Effector memory CD8-positive, alpha-beta T cell (primary cell): ENCODE measurements around the gene TTLL6.

Experiments used
- ATAC-seq: fragments of 150-1000 bp; cut with Tn5 transposase; replicated peaks from 2 replicates; pipeline ENCODE4 v1.10.0; 2021; ENCODE audit warnings: mild to moderate bottlenecking, moderate library complexity
- DNase-seq, 3 experiments: peaks; one replicate each; pipeline ENCODE4 v3.0.0; 2021
- H3K27ac Mint-ChIP-seq, 2 donors: one replicate each; pipeline ENCODE4 v1.8.0; 2022; ENCODE audit warnings: mild to moderate bottlenecking in 2 of 2, mixed read lengths in 2 of 2, moderate library complexity in 2 of 2
- H3K27me3 Mint-ChIP-seq, 2 donors: one replicate each; pipeline ENCODE4 v1.8.0; 2022; ENCODE audit warnings: mixed read lengths in 2 of 2
- H3K36me3 Mint-ChIP-seq: one replicate; pipeline ENCODE4 v1.8.0; 2022; ENCODE audit warnings: mild to moderate bottlenecking, moderate library complexity, mixed read lengths; ENCODE audit not compliant: insufficient read depth
- H3K4me1 Mint-ChIP-seq, 2 donors: one replicate each; pipeline ENCODE4 v1.8.0; 2022; ENCODE audit warnings: low read depth in 2 of 2, mixed read lengths in 2 of 2
- H3K4me3 Mint-ChIP-seq, 2 donors: one replicate each; pipeline ENCODE4 v1.8.0; 2022; ENCODE audit warnings: mild to moderate bottlenecking in 2 of 2, mixed read lengths in 2 of 2, moderate library complexity in 2 of 2
- H3K9me3 Mint-ChIP-seq, 2 donors: one replicate each; pipeline ENCODE4 v1.8.0; 2022; ENCODE audit warnings: mixed read lengths in 2 of 2

The TTLL6 gene

DNA sequence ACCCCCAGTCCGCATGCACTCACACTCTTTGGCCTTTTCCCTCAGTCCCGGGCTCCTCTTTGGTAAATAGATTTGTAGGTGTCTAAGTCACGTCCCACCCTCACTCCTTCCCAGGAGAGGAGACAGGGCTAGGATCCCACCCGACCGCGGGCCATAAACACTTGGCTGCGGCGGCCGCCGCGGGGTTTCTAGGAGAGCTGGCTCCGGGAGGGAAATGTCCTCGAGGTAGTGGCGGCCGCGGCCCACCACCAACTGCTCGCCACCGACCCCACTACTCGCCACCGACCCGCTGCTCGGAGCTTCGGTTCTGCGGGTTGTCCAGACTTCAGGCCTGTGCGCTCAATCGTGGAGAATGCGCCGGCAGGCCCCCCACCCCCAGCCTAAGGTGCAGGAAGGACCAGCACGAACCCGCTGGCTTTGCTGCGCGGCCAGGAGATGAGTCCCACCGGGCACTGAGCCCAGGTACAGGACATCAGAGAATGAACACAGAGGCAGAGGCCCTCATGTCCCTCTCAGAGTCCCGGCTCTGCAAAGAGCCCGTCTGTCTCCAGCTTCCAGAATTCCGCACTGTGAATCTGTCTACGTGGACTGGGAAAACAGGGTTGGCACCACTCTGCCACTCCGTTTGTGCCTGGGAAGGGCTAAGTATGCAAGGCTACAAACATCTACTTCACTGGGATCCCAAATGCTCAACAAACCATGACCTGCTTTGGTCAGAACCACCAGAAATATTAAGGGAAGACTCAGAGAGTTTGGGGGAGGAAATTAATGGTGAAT is 91.6 kb downstream of the TTLL6 start:
- ATAC-seq, result peak; percentile 31
- Mint-ChIP-seq H3K9me3 (no peaks in the 10 kb centered on the region), H3K36me3 (peaks cover 37% of the 10 kb centered on the region), H3K27ac (peak overlapping the region in 1 of 2 donors; percentile 49), H3K27me3 (peaks cover 96 to 100% of the 10 kb centered on the region in 2 donors), H3K4me1 (peaks cover 31 to 38% of the 10 kb centered on the region in 2 donors), H3K4me3 (peak overlapping the region; percentile 65 to 76)
- DNase-seq, result no peak

DNA sequence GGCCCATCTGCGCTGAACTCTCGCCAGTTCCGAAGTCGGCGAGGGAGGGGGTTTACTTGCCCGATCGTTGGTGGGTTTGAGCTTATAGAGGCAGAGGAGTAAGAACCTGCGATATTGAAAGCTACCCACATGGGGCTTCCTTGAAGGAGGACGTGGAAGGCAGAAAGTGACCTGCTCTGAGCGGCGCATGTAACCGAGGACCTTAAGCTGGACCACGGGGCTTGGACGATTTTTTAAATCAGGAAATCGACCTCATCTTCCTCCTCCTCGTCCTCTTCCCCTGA is 92.1 kb downstream of the TTLL6 start:
- Mint-ChIP-seq H3K4me1 (peaks cover 31 to 38% of the 10 kb centered on the region in 2 donors), H3K4me3 (peak overlapping the region; percentile 65 to 76), H3K27ac (peak overlapping the region in 1 of 2 donors; percentile 49), H3K27me3 (peaks cover 96 to 100% of the 10 kb centered on the region in 2 donors), H3K9me3 (no peaks in the 10 kb centered on the region), H3K36me3 (peaks cover 41% of the 10 kb centered on the region)
- ATAC-seq (no peak), DNase-seq (no peak)

DNA sequence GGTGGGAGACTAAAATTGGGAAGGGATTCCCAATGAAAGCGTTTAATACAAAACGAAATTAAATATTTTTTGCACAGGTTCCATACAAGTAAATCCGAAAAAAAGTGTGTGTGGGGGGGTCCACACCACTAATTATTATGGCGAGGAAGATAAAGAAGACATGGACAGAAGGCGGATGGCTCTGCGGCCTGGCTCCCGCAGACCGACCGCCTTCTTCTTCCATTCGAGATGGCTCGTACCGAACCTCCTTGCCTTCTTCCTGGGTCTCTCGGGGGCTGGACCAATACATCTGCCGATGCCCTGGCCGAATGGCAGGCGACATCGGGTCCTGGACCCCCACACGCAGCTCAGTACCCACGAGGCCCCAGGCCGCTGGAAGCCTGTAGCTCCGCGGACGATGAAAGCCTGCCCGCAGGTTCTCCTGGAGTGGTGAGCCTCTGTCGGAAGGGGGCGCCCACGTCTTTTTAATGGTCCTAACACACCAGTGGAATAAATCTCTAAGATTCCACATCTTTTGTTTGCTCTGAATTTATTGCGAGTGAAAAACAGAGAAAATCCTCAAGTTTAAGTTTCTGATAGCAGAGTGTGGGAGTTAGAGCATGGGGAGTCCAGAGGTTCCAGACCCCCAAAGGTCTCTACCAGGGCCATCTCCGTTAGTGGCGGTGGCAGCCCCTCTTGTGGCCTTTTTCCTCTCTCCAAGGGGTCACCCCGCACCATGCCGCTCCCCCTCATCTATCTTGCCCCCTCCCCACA is 92.6 kb downstream of the TTLL6 start:
- peak; percentile 69 to 75 (median 70) for DNase-seq
- peak overlapping the region in 1 of 2 donors; percentile 49 for H3K27ac Mint-ChIP-seq

DNA sequence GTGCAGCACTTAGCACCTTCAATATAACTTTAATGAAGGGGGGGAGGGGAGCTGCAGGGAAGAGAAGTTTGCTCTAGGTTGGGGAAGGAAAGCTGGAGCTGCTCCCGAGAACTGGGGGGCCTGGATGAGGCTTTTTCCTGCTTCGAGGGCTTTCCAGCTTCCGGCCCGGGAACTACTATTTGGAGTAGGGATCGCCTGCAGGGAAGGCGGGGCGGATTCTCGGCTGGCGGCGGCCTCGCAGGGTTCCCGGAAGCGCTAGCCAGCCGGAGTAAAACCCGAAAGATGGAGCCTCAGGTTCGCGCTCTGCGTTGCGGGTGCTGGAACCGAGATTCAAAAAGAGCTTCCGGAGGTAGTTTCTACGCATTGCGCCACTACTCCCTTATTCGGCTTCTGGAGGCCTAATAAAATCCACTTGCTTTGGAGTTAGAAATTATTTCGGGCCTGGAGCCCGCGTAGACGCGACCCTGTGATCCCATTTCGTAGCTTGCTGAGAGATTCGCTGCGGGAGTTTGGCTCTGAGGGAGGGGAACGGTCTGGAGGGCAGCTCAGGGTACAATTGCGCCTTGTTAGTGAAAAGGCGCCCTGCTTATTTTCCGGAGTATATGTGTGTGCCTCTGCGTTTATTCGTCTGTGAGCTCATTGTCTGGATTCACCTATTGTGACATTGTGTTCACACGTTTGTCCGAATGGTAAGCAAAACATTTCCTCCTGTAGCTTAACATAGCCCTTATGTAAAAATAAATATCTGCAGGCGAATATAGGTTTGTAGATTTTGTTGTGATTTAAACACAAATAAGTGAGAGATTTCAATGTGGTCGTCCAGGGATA is 93.4 kb downstream of the TTLL6 start:
- Mint-ChIP-seq H3K4me1 (peaks cover 22 to 32% of the 10 kb centered on the region in 2 donors), H3K4me3 (peak overlapping the region; percentile 65 to 76)
- ATAC-seq, result no peak

More for the DNA sequence above, 92.6 kb downstream of the TTLL6 start:
- H3K27me3 Mint-ChIP-seq, result peaks cover 95 to 100% of the 10 kb centered on the region in 2 donors
- no peaks in the 10 kb centered on the region for H3K9me3 Mint-ChIP-seq
- peaks cover 41% of the 10 kb centered on the region for H3K36me3 Mint-ChIP-seq
- H3K4me1 Mint-ChIP-seq, result peaks cover 29 to 36% of the 10 kb centered on the region in 2 donors
- H3K4me3 Mint-ChIP-seq, result peak overlapping the region; percentile 65 to 76
- no peak for ATAC-seq

DNA sequence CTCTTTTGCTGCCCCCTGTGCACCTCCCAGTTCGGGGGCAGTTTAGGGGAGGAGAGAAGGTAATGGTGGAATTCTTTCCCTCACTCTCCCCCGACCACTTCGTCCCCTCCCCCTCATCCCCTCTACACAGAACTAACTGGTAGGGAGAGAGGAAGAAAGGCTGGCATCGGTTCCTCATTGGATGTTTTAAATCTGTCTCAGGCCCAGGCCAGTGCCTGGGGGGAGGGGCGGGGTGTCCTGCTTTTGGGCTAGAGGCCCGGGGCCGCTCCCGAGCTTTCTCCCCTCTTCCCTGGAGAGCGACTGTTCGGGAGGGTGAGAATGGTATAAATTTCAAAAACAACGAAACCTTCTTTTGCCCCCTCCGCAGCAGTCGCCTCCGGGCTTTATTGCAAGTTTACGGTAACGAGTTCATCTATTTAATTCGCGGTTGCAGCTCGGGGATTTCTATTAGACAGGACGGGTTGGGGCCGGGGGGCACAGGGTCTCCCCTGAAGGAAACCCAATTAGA is 94.1 kb downstream of the TTLL6 start, which contains the start of gene PRAC2:
PRAC2 (plus strand) TSS at position 271 of the 508 bp plus-strand sequence. CDS start 1,226 bp downstream, outside the sequence.
- ATAC-seq, result no peak
- Mint-ChIP-seq H3K36me3 (peaks cover 38% of the 10 kb centered on the region), H3K9me3 (no peaks in the 10 kb centered on the region), H3K4me3 (peak within 1 kb of the TSS; percentile 65 to 76), H3K27me3 (peaks cover 94 to 100% of the 10 kb centered on the region in 2 donors), H3K4me1 (peaks cover 25 to 28% of the 10 kb centered on the region in 2 donors), H3K27ac (no peak within 1 kb of the TSS)
- DNase-seq, result no peak

More for the DNA sequence above, 93.4 kb downstream of the TTLL6 start:
- no peak for DNase-seq
- Mint-ChIP-seq H3K9me3 (no peaks in the 10 kb centered on the region), H3K36me3 (peaks cover 38% of the 10 kb centered on the region), H3K27me3 (peaks cover 94 to 100% of the 10 kb centered on the region in 2 donors), H3K27ac (no peak overlapping the region)

DNA sequence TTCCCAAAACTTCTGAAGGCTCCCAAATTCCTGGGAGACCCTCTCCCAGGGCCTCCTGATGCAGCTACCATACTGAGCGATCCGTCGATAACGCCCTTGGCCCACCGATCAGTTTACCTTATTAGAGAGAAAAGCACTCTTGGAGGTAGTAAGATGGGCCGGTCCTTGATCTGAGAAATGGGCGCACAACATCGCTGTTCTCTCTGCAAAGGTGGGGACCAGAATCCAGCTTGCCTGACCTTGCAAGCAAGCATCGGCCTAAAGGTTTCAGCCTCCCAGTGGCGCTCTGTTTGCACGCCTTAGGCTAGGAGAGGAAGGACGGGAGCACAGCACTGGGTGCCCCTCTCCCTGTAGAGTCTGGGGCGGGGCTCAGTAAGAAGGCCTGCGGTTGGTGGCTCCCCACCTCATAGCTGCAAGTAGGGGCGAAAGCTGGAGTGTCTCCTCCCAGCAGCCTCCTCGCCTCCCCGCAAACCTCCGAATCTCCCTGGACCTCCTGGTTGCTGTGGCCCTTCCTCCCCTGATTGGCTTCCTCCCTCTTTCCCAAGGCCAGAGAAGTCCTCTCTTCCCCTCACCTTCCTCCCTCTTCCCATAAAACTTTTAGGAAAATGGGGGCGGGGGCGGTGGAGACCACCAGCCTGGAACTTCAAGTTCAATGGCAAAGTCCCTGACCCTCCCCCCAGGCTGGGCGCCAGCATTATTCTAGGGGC is 94.7 kb downstream of the TTLL6 start, which contains the start of gene PRAC1:
PRAC1 (minus strand) TSS at position 318 of the 707 bp plus-strand sequence; CDS start at position 192, 126 bp downstream.
- no peak for ATAC-seq
- no peak for DNase-seq
- Mint-ChIP-seq H3K36me3 (peaks cover 39% of the 10 kb centered on the region), H3K27ac (no peak within 1 kb of the TSS), H3K27me3 (peaks cover 94 to 100% of the 10 kb centered on the region in 2 donors), H3K9me3 (no peaks in the 10 kb centered on the region), H3K4me3 (peak within 1 kb of the TSS; percentile 65 to 76), H3K4me1 (peaks cover 25 to 26% of the 10 kb centered on the region in 2 donors)

DNA sequence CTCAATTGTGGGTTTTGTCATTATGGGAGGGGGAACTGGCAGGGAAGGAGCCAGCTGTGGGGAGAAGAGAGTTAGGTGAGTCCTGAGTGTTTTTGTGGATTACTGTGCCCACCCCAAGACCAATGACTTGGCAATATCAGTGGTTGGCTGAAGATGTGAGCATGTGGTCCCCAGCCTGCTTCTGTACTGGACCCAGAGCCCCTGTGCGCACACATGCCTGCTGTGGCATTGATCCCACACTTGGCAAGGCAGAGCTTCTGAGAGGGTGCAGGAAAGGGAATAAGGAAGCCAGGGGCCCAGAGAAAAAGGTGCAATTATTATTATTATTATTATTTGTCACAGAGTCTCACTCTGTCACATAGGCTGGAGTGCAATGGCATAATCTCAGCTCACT is 96.0 kb downstream of the TTLL6 start:
- no peak for ATAC-seq
- peaks cover 41% of the 10 kb centered on the region for H3K36me3 Mint-ChIP-seq
- DNase-seq, result no peak
- no peak overlapping the region for H3K4me3 Mint-ChIP-seq
- H3K27ac Mint-ChIP-seq, result no peak overlapping the region
- H3K4me1 Mint-ChIP-seq, result peaks cover 26% of the 10 kb centered on the region in 2 donors
- H3K9me3 Mint-ChIP-seq, result no peaks in the 10 kb centered on the region
- peaks cover 87 to 100% of the 10 kb centered on the region in 2 donors for H3K27me3 Mint-ChIP-seq

DNA sequence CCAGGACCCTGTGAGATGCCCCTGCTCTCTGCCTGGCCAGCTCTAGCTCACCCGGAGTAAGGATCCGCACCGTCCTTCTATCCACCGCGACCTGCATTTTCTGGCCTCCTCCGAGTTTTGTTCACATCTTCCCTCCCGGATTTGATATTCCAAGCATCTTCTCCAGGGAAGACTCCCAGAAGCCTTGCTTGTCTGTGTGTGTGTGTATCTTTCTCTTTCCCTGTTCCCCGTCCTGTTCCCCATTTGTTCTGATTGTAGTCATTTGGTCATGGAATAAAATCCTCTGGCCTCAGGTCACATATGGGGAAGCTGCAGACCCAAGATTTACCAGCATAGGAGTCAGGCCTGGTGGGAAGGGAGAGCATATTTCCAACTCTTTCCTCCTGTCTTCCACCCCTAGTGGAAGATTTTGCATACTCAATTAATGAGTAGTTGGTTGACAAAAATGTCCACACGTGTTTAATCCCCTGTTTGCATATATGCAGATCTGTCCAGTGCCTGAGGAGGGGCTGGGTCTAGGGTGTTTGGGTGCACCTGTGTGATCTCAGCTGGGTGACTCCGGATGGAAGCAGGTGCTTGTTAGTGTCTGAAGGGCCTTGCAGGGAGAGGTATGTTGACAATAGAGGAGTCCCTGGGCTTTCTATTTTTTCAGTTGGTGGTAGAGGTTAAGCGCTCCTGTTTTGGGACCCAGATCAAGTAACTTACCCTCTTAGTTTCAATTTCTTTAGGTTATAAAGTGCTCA is 96.6 kb downstream of the TTLL6 start:
- H3K36me3 Mint-ChIP-seq, result peaks cover 40% of the 10 kb centered on the region
- H3K4me1 Mint-ChIP-seq, result peaks cover 26 to 28% of the 10 kb centered on the region in 2 donors
- H3K27me3 Mint-ChIP-seq, result peaks cover 83 to 97% of the 10 kb centered on the region in 2 donors
- no peak overlapping the region for H3K4me3 Mint-ChIP-seq
- DNase-seq (no peak), ATAC-seq (no peak)
- no peaks in the 10 kb centered on the region for H3K9me3 Mint-ChIP-seq
- H3K27ac Mint-ChIP-seq, result no peak overlapping the region

DNA sequence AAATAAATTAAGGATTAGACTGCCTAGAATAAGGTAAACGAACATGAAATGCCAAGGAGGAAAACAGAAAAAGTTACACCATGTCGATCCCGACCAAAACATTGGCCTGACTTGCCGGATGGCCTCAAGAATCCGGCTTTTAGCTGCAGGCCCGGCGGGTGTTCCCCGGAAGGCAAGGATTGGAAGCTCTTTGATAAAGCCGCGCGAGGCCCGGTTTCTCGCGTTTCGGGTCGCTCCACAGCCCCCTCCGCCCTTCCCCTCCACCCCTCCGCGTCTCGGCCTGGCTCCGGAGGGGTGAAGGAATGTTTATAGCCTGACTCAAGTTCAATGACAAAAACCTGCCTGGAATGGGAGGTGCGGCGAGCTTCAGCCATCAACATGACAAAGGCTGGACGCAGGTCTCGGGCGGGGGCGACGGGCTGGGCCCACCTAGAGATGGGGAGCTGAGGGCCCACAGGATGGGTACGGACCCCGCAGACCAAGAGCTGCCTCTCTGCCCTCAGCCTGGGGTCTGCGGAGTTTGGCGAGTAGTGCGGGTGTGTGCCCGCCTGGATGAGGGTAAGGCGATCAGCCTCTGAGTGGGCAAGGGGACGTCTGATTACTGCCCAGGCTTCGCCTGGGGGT is 97.3 kb downstream of the TTLL6 start:
- Mint-ChIP-seq H3K27me3 (peaks cover 83 to 94% of the 10 kb centered on the region in 2 donors), H3K4me3 (peak overlapping the region in 1 of 2 donors; percentile 66), H3K36me3 (peaks cover 38% of the 10 kb centered on the region), H3K27ac (no peak overlapping the region), H3K9me3 (no peaks in the 10 kb centered on the region), H3K4me1 (peaks cover 22% of the 10 kb centered on the region in 2 donors)
- no peak for DNase-seq
- no peak for ATAC-seq

DNA sequence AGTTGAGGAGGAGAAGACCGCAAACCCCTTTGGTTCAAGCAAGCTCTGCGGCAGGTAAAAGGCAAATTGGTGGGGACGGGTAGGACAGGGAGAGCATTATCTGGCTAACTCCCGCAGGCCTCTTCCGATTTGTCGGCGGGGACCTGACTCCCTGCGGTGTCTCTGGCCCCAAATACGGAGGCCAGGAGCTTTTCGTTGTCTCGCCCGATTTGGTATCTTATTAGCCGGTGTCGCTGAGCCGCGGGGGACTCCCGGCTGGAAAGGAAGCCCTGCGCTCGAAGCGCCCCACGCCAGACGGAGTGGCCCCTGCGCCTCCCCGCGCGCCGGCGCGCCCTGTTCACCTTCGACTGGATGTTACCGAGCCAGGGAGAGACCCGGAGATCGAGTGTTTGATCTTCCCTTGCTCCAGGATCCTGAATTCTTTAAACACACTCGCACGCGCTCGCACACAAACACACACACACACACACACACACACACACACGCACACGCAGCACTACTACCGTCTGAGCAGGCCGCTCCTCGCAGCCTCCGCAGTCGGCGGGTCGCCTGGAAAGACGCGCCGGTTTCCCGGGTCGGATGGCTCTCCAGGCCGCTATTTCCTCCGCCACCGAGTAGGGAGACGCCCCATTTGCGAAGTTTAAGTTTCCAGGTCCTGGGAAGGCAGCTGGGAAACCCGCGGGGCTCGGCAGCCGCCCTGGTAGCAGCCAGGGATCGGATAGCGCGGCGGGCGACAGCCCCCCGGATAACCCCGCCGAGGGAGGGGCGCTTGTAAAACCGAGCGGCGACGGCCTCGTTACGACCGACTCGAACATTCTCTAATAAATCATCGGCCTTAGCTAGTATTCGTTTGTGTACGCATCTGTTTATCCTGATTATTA is 98.0 kb downstream of the TTLL6 start:
- Mint-ChIP-seq H3K36me3 (peaks cover 30% of the 10 kb centered on the region), H3K27ac (peak overlapping the region; percentile 29 to 58), H3K27me3 (peaks cover 82 to 94% of the 10 kb centered on the region in 2 donors), H3K4me1 (peaks cover 14 to 15% of the 10 kb centered on the region in 2 donors), H3K9me3 (no peaks in the 10 kb centered on the region), H3K4me3 (peak overlapping the region; percentile 47 to 66)
- DNase-seq (no peak), ATAC-seq (peak; percentile 27)
